GM12891 (cell line): ENCODE results near the gene KCNJ10.

Experiments
- DNase-seq: peaks from one replicate; pipeline ENCODE4 v3.0.0; 2011; ENCODE audit warnings: low spot score; ENCODE audit not compliant: insufficient read length
- FAIRE-seq: peaks from 2 replicates; lab custom pipeline; 2011; peaks lifted over from hg19 to GRCh38; lab: Jason Lieb, UNC
- PAX5 ChIP-seq: IDR thresholded peaks from 2 replicates; pipeline ENCODE4 v1.6.1; 2011; ENCODE audit warnings: low read length, moderate library complexity, mild to moderate bottlenecking; ENCODE audit not compliant: insufficient read depth, severe bottlenecking
- POLR2A ChIP-seq: IDR thresholded peaks from 2 replicates; pipeline ENCODE4 v1.6.1; 2011; ENCODE audit warnings: low read depth, low read length, control low read depth
- POLR2AphosphoS5 ChIP-seq: IDR thresholded peaks from 2 replicates; pipeline ENCODE4 v1.6.1; 2011; ENCODE audit warnings: low read depth, low read length, control low read depth
- POU2F2 ChIP-seq: IDR thresholded peaks from 2 replicates; pipeline ENCODE4 v1.6.1; 2011; ENCODE audit warnings: low read depth, mild to moderate bottlenecking, control low read depth, low read length, moderate library complexity
- SPI1 ChIP-seq: IDR thresholded peaks from 2 replicates; pipeline ENCODE4 v1.6.1; 2011; ENCODE audit warnings: low read depth, low read length, control low read depth
- TAF1 ChIP-seq: IDR thresholded peaks from 2 replicates; pipeline ENCODE4 v1.6.1; 2011; ENCODE audit warnings: low read depth, low read length, control low read depth

Gene KCNJ10

DNA sequence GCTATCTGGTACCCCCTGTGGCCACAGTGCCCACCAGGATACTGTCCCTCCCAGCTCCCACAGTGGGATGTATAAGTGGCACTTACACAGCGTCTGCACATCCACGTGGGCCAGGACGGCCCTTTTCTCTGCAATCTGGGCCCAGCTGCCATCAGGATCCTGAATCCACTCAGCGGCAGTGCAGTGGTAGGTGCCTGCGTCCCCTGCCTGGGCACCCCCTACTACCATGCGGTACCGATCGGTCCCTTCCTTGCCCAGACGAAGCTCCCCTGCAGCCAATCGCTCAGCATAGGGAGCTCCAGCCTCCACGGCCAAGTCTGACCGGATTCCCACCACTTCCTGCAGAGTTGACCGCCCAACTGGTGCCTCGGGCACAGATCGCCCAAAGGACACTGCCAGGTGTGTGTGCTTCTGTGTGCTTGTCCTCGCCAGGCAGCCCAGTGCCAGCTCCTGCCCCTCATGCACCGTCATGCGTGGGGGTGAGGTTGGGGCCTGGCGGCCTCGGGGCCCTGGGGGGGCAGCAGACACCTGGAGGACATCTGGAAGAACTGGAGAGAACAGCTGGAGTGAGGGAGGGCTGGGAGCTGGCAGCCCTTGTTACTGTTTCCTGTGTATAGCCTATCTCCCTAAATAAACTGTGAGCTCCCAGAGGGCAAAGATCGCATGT lies 23.8 kb upstream of the KCNJ10 start:
- FAIRE-seq (peak; percentile 47), DNase-seq (no peak)
- TF ChIP-seq SPI1, result no peak
- no peak for TF ChIP-seq PAX5
- no peak for TF ChIP-seq POU2F2
- no peak for TF ChIP-seq TAF1
- no peak for TF ChIP-seq POLR2AphosphoS5
- no peak for TF ChIP-seq POLR2A

GRCh38 chr1:160093069-160093395 lies 23.1 kb upstream of the KCNJ10 start:
- DNase-seq (no peak), FAIRE-seq (no peak)
- TF ChIP-seq TAF1 (no peak), POLR2AphosphoS5 (no peak), POU2F2 (no peak), POLR2A (no peak), SPI1 (no peak), PAX5 (no peak)

GRCh38 chr1:160092366-160093068 lies 22.6 kb upstream of the KCNJ10 start:
- no peak for DNase-seq
- TF ChIP-seq POU2F2 (no peak), POLR2AphosphoS5 (no peak), POLR2A (no peak), SPI1 (no peak), TAF1 (no peak), PAX5 (no peak)
- FAIRE-seq, result no peak

DNA sequence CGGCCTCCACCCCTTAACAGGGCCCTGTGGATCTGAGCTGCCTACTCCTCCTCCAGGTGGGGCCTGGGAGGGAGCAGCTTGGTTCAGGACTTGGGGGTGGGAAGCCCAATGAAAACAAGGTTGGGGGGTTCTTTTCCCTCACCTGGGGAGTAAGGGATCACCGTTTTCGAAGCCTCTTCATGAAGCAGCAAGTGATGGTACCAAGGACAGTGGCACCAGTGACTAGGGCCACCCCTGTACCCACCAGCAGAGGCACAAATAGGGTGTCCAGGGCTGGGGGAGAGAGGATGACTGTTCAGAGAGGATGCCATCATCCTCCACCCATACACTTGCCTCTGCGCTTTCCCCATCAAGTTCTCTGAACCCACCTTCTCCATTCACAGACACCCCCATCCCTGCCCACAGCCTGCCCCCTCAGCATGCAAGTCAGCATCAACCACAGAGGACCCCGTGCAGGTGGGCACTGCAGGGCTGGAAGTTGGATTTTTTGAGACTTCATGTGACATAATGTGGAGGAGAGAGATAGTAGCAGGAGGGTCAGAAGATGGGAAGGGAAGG lies 21.8 kb upstream of the KCNJ10 start:
- FAIRE-seq, result no peak
- no peak for DNase-seq
- TF ChIP-seq TAF1 (no peak), PAX5 (no peak), SPI1 (no peak), POLR2AphosphoS5 (no peak), POU2F2 (no peak), POLR2A (no peak)

- DNase-seq (no peak), FAIRE-seq (no peak)
- no peak for TF ChIP-seq PAX5
- no peak for TF ChIP-seq SPI1
- no peak for TF ChIP-seq POLR2AphosphoS5
- TF ChIP-seq TAF1, result no peak
- TF ChIP-seq POLR2A, result no peak
- no peak for TF ChIP-seq POU2F2
These were observed 20.8 kb upstream of the KCNJ10 start for GRCh38 chr1:160090760-160091159.

GRCh38 chr1:160089883-160090282 lies 19.9 kb upstream of the KCNJ10 start:
- no peak for DNase-seq
- TF ChIP-seq TAF1 (no peak), POLR2A (no peak), SPI1 (no peak), PAX5 (no peak), POU2F2 (no peak), POLR2AphosphoS5 (no peak)
- FAIRE-seq, result no peak

DNA sequence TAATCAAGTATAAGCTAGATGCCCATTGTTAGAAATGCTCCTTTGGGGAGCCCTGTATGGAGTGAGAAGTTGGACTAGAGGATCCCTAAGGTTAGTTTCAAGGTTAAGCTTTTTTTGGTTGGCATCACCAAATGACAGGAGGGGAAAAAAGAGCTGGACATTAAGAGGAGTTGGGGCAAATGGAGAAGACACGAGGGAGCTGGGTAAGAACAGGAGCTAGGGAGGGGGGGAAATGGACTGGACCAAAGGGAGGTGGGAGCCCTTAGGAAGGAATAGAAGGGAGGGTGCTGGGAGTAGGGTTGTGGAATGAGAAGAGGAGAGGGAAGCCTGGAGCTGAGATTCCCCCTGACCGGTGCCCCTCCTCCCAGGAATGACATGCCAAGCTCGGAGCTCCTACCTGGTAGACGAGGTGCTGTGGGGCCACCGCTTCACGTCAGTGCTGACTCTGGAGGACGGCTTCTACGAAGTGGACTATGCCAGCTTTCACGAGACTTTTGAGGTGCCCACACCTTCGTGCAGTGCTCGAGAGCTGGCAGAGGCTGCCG lies 17.2 kb upstream of the KCNJ10 start:
- FAIRE-seq (no peak), DNase-seq (no peak)
- TF ChIP-seq POLR2AphosphoS5, result no peak
- TF ChIP-seq TAF1, result no peak
- no peak for TF ChIP-seq POU2F2
- no peak for TF ChIP-seq SPI1
- TF ChIP-seq POLR2A, result no peak
- no peak for TF ChIP-seq PAX5

DNA sequence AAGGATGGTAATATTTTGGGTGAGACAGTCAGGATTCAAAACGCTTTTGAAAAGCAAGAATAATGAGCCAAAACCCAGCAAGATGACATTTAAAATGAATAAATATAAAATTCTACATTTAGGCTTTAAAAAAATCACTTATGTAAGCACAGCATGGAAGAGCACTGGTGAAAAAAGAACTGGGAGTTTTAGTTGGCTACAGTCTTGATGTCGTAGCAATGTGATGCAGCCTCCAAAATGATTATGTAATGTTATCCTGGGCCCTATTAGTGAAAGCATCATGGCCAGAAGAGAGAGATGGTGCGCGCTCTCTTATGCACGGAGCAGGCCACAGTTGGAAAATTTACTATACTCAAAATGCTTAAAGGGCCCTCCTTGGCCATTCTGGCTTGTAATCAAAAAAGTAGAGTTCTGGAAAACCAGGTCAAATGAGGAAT lies 16.5 kb upstream of the KCNJ10 start:
- FAIRE-seq (no peak), DNase-seq (no peak)

More for the DNA sequence above, 16.5 kb upstream of the KCNJ10 start:
- TF ChIP-seq POLR2AphosphoS5 (no peak), POLR2A (no peak), SPI1 (no peak), TAF1 (no peak), PAX5 (no peak), POU2F2 (no peak)
